OCI-LY7 (cell line): Measurements from ENCODE around the gene THSD7A. TPM values are rescaled to one million over a fixed set of nuclear protein-coding genes. Genes with fewer than 3 reads are reported as not detected.

Experiments
- BruUV-seq: library from RNA; stranded (reverse); fragments of 400-500 nt; replicated peaks from 2 replicates; lab custom pipeline; 2021; lab: Mats Ljungman, UMichigan
- CTCF ChIA-PET: fragments of 300-600 bp; sonication (Branson Sonifier 250); formaldehyde crosslinking; loops from one replicate; lab custom pipeline; 2022; ENCODE audit warnings: antibody characterized with exemption; ENCODE audit not compliant: unreplicated experiment; lab: Charles Lee
- POLR2A ChIA-PET: fragments of 300-600 bp; sonication (Branson Sonifier 250); formaldehyde crosslinking; loops from one replicate; lab custom pipeline; 2022; ENCODE audit warnings: antibody characterized with exemption; lab: Charles Lee
- DNase-seq: peaks from one replicate; pipeline ENCODE4 v3.0.0-alpha.2; 2015; ENCODE audit warnings: low spot score
- H2AFZ ChIP-seq: fragments of 200-600 bp; sonication (generic), shearing (Covaris generic); 2 replicates; pipeline ENCODE4 v1.6.1; 2014; ENCODE audit warnings: mild to moderate bottlenecking, antibody characterized with exemption, low read length, moderate library complexity
- H3K27ac ChIP-seq: fragments of 200-600 bp; sonication (generic); 2 replicates; pipeline ENCODE4 v1.5.1; 2014; ENCODE audit warnings: mixed run types, low read depth, mild to moderate bottlenecking, moderate library complexity, low read length, inconsistent platforms; ENCODE audit not compliant: poor library complexity, severe bottlenecking
- H3K36me3 ChIP-seq: fragments of 200-600 bp; sonication (generic); 2 replicates; pipeline ENCODE4 v1.6.1; 2014; ENCODE audit warnings: mild to moderate bottlenecking, antibody characterized with exemption, low read length, moderate library complexity, mixed read lengths; ENCODE audit not compliant: insufficient read depth
- H3K4me1 ChIP-seq: fragments of 200-600 bp; sonication (generic); 2 replicates; pipeline ENCODE4 v1.5.1; 2014; ENCODE audit warnings: mild to moderate bottlenecking, low read length; ENCODE audit not compliant: insufficient read depth, poor library complexity, severe bottlenecking
- H3K4me2 ChIP-seq: fragments of 200-600 bp; sonication (generic); 2 replicates; pipeline ENCODE4 v1.6.1; 2014; ENCODE audit warnings: mild to moderate bottlenecking, low read length
- H3K4me3 ChIP-seq: fragments of 200-600 bp; sonication (generic); 2 replicates; pipeline ENCODE4 v1.5.1; 2014; ENCODE audit warnings: mild to moderate bottlenecking, low read depth, low read length; ENCODE audit not compliant: poor library complexity, severe bottlenecking
- H3K79me2 ChIP-seq: fragments of 200-600 bp; sonication (generic); 2 replicates; pipeline ENCODE4 v1.6.1; 2016; ENCODE audit warnings: low read depth, mild to moderate bottlenecking, low read length, moderate library complexity, mixed read lengths; ENCODE audit not compliant: insufficient read depth
- H3K9me2 ChIP-seq: fragments of 200-600 bp; sonication (generic); 2 replicates; pipeline ENCODE4 v1.6.1; 2016; ENCODE audit warnings: mild to moderate bottlenecking, low read length, mixed read lengths; ENCODE audit not compliant: insufficient read depth
- H3K9me3 ChIP-seq: fragments of 200-600 bp; sonication (generic); 2 replicates; pipeline ENCODE4 v1.6.1; 2014; ENCODE audit warnings: mild to moderate bottlenecking, mixed run types, low read length, mixed read lengths
- H4K20me1 ChIP-seq: fragments of 200-600 bp; sonication (generic); 2 replicates; pipeline ENCODE4 v1.6.1; 2014; ENCODE audit warnings: mild to moderate bottlenecking, antibody characterized with exemption, low read length, moderate library complexity, mixed read lengths; ENCODE audit not compliant: insufficient read depth
- CTCF ChIP-seq: fragments of 200-600 bp; sonication (generic); conservative IDR thresholded peaks from 2 replicates; pipeline ENCODE4 v1.5.1; 2014; ENCODE audit warnings: mild to moderate bottlenecking, antibody characterized with exemption, low read length, moderate library complexity, mixed read lengths
- EZH2phosphoT487 ChIP-seq: fragments of 200-600 bp; sonication (generic); IDR thresholded peaks from 2 replicates; pipeline ENCODE4 v1.6.1; 2018; ENCODE audit warnings: low read depth, borderline replicate concordance, mild to moderate bottlenecking, mixed run types, antibody characterized with exemption, low read length, moderate library complexity, mixed read lengths
- intact Hi-C: fragments of 100-400 bp; cut with micrococcal nuclease; formaldehyde crosslinking; loops from one replicate; pipeline ENCODE4 v1.10.0; 2022; ENCODE audit not compliant: unreplicated experiment
- total RNA-seq, 2 experiments: library from RNA; depleted of rRNA in 1 of 2; stranded (reverse); fragments of >200 nt in 1 of 2; shearing (Covaris generic) in 1 of 2; gene quantifications; 2 replicates each; pipeline ENCODE4 v1.2.3, GENCODE V29; 2014 to 2022

Gene THSD7A
- total RNA-seq, 2 experiments from 2014 or later: 0.13 TPM; not detected in 1

DNA sequence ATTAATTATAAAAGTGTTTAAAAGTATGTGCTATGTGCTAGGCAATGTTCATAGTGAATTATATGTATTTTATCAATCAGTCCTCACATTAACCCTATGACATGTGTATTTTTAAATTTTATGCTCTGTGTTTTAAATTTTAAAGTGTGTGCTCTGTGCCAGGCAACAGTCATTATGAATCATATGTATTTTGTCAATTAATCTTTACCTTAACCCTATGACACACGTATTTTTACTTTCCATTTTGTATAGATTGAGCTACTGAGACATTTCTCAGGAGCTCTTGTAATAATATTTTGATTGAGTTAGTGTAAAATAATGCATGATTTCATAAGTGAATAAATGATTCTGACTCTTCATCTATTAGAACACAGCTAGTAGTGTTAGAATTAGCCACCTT is 117.8 kb downstream of the THSD7A start:
- Histone ChIP-seq H2AFZ (no peak overlapping the region), H3K27ac (no peak overlapping the region), H3K9me2 (no peaks in the 10 kb centered on the region), H3K4me2 (no peak overlapping the region), H3K36me3 (no peaks in the 10 kb centered on the region), H3K4me3 (no peak overlapping the region), H3K4me1 (no peaks in the 10 kb centered on the region), H3K79me2 (no peaks in the 10 kb centered on the region), H3K9me3 (no peaks in the 10 kb centered on the region), H4K20me1 (no peaks in the 10 kb centered on the region)
- ChIA-PET POLR2A (no interaction called here), CTCF (no interaction called here)
- intact Hi-C loops: no loop called here
- no TSS peak for BruUV-seq
- TF ChIP-seq EZH2phosphoT487 (no peak), CTCF (no peak)
- no peak for DNase-seq

- H3K4me2 ChIP-seq: no peak overlapping the region
Measured at GRCh38 chr7:11713352-11713751, 118.6 kb downstream of the THSD7A start.

DNA sequence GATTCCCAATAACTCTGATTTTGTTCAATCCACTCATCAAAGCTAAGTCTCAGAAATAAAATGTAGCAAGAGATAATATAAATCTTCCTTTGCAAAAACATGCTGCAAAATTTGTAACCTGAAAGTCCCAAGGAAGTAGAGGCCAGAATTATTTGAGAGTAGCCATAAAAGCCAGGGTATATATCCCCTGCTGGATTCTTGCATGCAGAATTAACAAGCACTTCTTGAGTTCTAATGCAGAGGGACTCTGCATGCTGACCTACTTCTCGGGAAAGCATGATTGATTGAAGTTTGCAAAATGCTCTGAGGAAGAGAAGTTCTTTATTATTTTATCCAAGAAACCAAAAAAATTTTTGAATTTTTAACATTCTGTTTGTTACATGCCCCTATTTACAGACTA is 121.6 kb downstream of the THSD7A start:
- TF ChIP-seq EZH2phosphoT487 (no peak), CTCF (no peak)
- DNase-seq: no peak
- no TSS peak for BruUV-seq
- ChIA-PET POLR2A (no interaction called here), CTCF (no interaction called here)
- Histone ChIP-seq H3K36me3 (no peaks in the 10 kb centered on the region), H3K27ac (no peak overlapping the region), H3K9me2 (no peaks in the 10 kb centered on the region), H3K4me1 (no peaks in the 10 kb centered on the region), H3K79me2 (no peaks in the 10 kb centered on the region), H3K4me3 (no peak overlapping the region), H3K9me3 (no peaks in the 10 kb centered on the region), H2AFZ (no peak overlapping the region), H3K4me2 (no peak overlapping the region), H4K20me1 (no peaks in the 10 kb centered on the region)
- intact Hi-C loops: no loop called here

More at GRCh38 chr7:11713352-11713751, 118.6 kb downstream of the THSD7A start:
- Histone ChIP-seq H3K36me3 (no peaks in the 10 kb centered on the region), H3K79me2 (no peaks in the 10 kb centered on the region), H3K4me1 (no peaks in the 10 kb centered on the region), H2AFZ (no peak overlapping the region), H4K20me1 (no peaks in the 10 kb centered on the region), H3K4me3 (no peak overlapping the region), H3K27ac (no peak overlapping the region), H3K9me3 (no peaks in the 10 kb centered on the region), H3K9me2 (no peaks in the 10 kb centered on the region)
- no TSS peak for BruUV-seq
- CTCF ChIA-PET: no interaction called here
- TF ChIP-seq EZH2phosphoT487 (no peak), CTCF (no peak)
- intact Hi-C loops: no loop called here
- no peak for DNase-seq
- POLR2A ChIA-PET: no interaction called here
